MM.1S (cell line): Measurements from ENCODE around the gene ARL15.

Experiments used
- DNase-seq: peaks from one replicate; pipeline ENCODE4 v3.0.0-alpha.2; 2015
- H2AFZ ChIP-seq: fragments of 300-600 bp; sonication (generic); 2 replicates; pipeline ENCODE4 v1.6.0; 2016; ENCODE audit warnings: antibody characterized with exemption, low read length
- H3F3A ChIP-seq: fragments of 300-600 bp; sonication (generic); 2 replicates; pipeline ENCODE4 v1.6.1; 2016; ENCODE audit warnings: mild to moderate bottlenecking, antibody characterized with exemption, low read length, moderate library complexity, mixed read lengths; ENCODE audit not compliant: insufficient read depth
- H3K27ac ChIP-seq: fragments of 300-600 bp; sonication (generic); 2 replicates; pipeline ENCODE4 v1.5.1; 2016; ENCODE audit warnings: mild to moderate bottlenecking, low read length
- H3K27me3 ChIP-seq: fragments of 300-600 bp; sonication (generic); replicated peaks from 2 replicates; pipeline ENCODE4 v1.6.0; 2016; ENCODE audit warnings: low read length; ENCODE audit not compliant: insufficient read depth
- H3K36me3 ChIP-seq: fragments of 300-600 bp; sonication (generic); replicated peaks from 2 replicates; pipeline ENCODE4 v1.6.1; 2016; ENCODE audit warnings: mild to moderate bottlenecking, low read length, mixed read lengths; ENCODE audit not compliant: insufficient read depth
- H3K4me1 ChIP-seq: fragments of 300-600 bp; sonication (generic); 2 replicates; pipeline ENCODE4 v1.6.1; 2016; ENCODE audit warnings: low read length, mixed read lengths
- H3K4me2 ChIP-seq: fragments of 300-600 bp; sonication (generic); 2 replicates; pipeline ENCODE4 v1.6.0; 2016; ENCODE audit warnings: low read depth, low read length
- H3K4me3 ChIP-seq: fragments of 300-600 bp; sonication (generic); 2 replicates; pipeline ENCODE4 v1.5.1; 2016; ENCODE audit warnings: low read length, mixed read lengths
- H3K79me2 ChIP-seq: fragments of 300-600 bp; sonication (generic); 2 replicates; pipeline ENCODE4 v1.6.1; 2016; ENCODE audit warnings: mixed run types, low read length, mixed read lengths
- H3K9ac ChIP-seq: fragments of 300-600 bp; sonication (generic); 2 replicates; pipeline ENCODE4 v1.6.1; 2016; ENCODE audit warnings: low read length, mixed read lengths
- H3K9me2 ChIP-seq: fragments of 300-600 bp; sonication (generic); replicated peaks from 2 replicates; pipeline ENCODE4 v1.6.1; 2016; ENCODE audit warnings: mild to moderate bottlenecking, low read length, mixed read lengths; ENCODE audit not compliant: insufficient read depth
- H3K9me3 ChIP-seq: fragments of 300-600 bp; sonication (generic); replicated peaks from 2 replicates; pipeline ENCODE4 v1.6.1; 2016; ENCODE audit warnings: mild to moderate bottlenecking, low read length, mixed read lengths; ENCODE audit not compliant: insufficient read depth
- H4K20me1 ChIP-seq: fragments of 300-600 bp; sonication (generic); 2 replicates; pipeline ENCODE4 v1.6.1; 2016; ENCODE audit warnings: mild to moderate bottlenecking, low read length, moderate library complexity, mixed read lengths; ENCODE audit not compliant: insufficient read depth
- CTCF ChIP-seq: fragments of 300-600 bp; sonication (generic); IDR thresholded peaks from 2 replicates; pipeline ENCODE4 v1.5.1; 2016; ENCODE audit warnings: antibody characterized with exemption, low read length, mixed read lengths
- EZH2 ChIP-seq: fragments of 300-600 bp; sonication (generic); optimal IDR thresholded peaks from 2 replicates; pipeline ENCODE3; 2017; ENCODE audit warnings: low read depth, mild to moderate bottlenecking, antibody characterized with exemption, low read length, mixed read lengths
- EZH2phosphoT487 ChIP-seq: fragments of 300-600 bp; sonication (generic); IDR thresholded peaks from 2 replicates; pipeline ENCODE4 v1.6.1; 2018; ENCODE audit warnings: antibody characterized with exemption, low read length

The ARL15 gene

DNA sequence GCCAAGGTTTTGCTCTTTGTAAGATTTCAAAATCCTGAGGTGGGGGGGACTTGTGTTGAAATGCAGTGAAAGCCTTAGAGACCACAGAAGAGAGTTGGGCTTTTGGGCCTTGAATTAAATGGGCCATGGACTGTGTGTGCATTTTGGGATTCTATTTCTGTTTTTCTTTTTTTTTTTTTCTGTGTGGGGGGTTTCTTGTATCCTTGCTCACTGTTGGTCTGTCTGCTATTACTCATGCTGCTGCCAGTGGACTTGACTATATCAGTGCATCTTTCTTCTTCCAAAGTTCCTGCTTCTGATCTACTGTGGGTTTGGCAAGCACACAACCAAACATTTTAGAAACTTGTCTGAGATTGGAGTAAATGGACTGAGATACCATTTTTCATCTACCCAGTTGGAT lies 344.9 kb downstream of the ARL15 start:
- no peak for DNase-seq
- H3K27ac ChIP-seq, result no peak overlapping the region
- H3K4me3 ChIP-seq, result no peak overlapping the region
- no peaks in the 10 kb centered on the region for H4K20me1 ChIP-seq
- no peaks in the 10 kb centered on the region for H3K27me3 ChIP-seq
- no peaks in the 10 kb centered on the region for H3K4me1 ChIP-seq
- no peak overlapping the region for H2AFZ ChIP-seq
- no peaks in the 10 kb centered on the region for H3K9me3 ChIP-seq
- TF ChIP-seq EZH2, result no peak
- TF ChIP-seq CTCF, result no peak
- TF ChIP-seq EZH2phosphoT487, result no peak
- no peaks in the 10 kb centered on the region for H3K36me3 ChIP-seq
- H3K79me2 ChIP-seq, result no peaks in the 10 kb centered on the region
- H3F3A ChIP-seq, result no peaks in the 10 kb centered on the region
- no peaks in the 10 kb centered on the region for H3K9me2 ChIP-seq
- H3K9ac ChIP-seq, result no peak overlapping the region
- H3K4me2 ChIP-seq, result no peak overlapping the region

- H3K4me2 ChIP-seq, result no peak overlapping the region
- H3K4me3 ChIP-seq, result no peak overlapping the region
- no peaks in the 10 kb centered on the region for H3F3A ChIP-seq
- H3K9me3 ChIP-seq, result no peaks in the 10 kb centered on the region
- DNase-seq, result no peak
- no peak overlapping the region for H3K27ac ChIP-seq
- no peak overlapping the region for H2AFZ ChIP-seq
- H3K36me3 ChIP-seq, result no peaks in the 10 kb centered on the region
- H3K79me2 ChIP-seq, result no peaks in the 10 kb centered on the region
- H3K4me1 ChIP-seq, result no peaks in the 10 kb centered on the region
- H3K9me2 ChIP-seq, result no peaks in the 10 kb centered on the region
- no peak overlapping the region for H3K9ac ChIP-seq
- no peaks in the 10 kb centered on the region for H4K20me1 ChIP-seq
- TF ChIP-seq EZH2phosphoT487, result no peak
- no peaks in the 10 kb centered on the region for H3K27me3 ChIP-seq
Measured at GRCh38 chr5:53963958-53964357, 346.4 kb downstream of the ARL15 start.

- H3K9ac ChIP-seq, result no peak overlapping the region
- TF ChIP-seq EZH2, result no peak
- TF ChIP-seq EZH2phosphoT487, result no peak
- TF ChIP-seq CTCF, result no peak
- no peaks in the 10 kb centered on the region for H3K36me3 ChIP-seq
- H3K9me2 ChIP-seq, result no peaks in the 10 kb centered on the region
- no peak overlapping the region for H3K27ac ChIP-seq
- H3K79me2 ChIP-seq, result no peaks in the 10 kb centered on the region
- no peaks in the 10 kb centered on the region for H3K9me3 ChIP-seq
- H3K4me3 ChIP-seq, result no peak overlapping the region
- H3K4me1 ChIP-seq, result no peaks in the 10 kb centered on the region
- no peaks in the 10 kb centered on the region for H3K27me3 ChIP-seq
- no peak overlapping the region for H3K4me2 ChIP-seq
- no peaks in the 10 kb centered on the region for H4K20me1 ChIP-seq
- H3F3A ChIP-seq, result no peaks in the 10 kb centered on the region
- H2AFZ ChIP-seq, result no peak overlapping the region
- DNase-seq, result no peak
Measured at GRCh38 chr5:53962306-53962705, 348.1 kb downstream of the ARL15 start.

DNA sequence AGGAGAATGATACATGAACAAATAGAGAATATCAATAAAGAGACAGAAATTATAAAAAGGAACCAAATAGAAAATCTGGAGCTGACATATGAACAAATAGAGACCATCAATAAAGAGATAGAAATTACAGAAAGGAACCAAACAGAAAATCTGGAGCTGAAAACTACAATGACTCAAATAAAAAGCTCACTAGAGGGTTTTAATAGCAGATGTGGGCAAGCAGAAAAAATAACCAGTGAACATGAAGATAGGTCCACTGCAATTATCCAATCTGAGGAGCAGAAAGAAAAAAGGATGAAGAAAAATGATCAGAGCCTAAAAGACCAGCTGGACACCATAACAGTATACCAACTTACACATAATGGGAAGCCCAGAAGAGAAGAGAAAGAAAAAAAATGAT lies 353.7 kb downstream of the ARL15 start:
- no peaks in the 10 kb centered on the region for H3K27me3 ChIP-seq
- no peaks in the 10 kb centered on the region for H3K79me2 ChIP-seq
- no peaks in the 10 kb centered on the region for H3K4me1 ChIP-seq
- H3K9me3 ChIP-seq, result no peaks in the 10 kb centered on the region
- H3K36me3 ChIP-seq, result no peaks in the 10 kb centered on the region
- no peaks in the 10 kb centered on the region for H4K20me1 ChIP-seq
- no peaks in the 10 kb centered on the region for H3K9me2 ChIP-seq
- H3K27ac ChIP-seq, result no peak overlapping the region
- no peak overlapping the region for H3K4me2 ChIP-seq
- no peaks in the 10 kb centered on the region for H3F3A ChIP-seq
- TF ChIP-seq EZH2phosphoT487 (no peak), EZH2 (no peak), CTCF (no peak)
- no peak overlapping the region for H3K9ac ChIP-seq
- no peak for DNase-seq
- no peak overlapping the region for H2AFZ ChIP-seq
- no peak overlapping the region for H3K4me3 ChIP-seq
